Stimulated activated CD4-positive, alpha-beta T cell treated with anti-CD3 and anti-CD28 coated beads, TNF-alpha, amount 100 ng/mL, for 24 hours (primary cell): ENCODE results near the gene EIF3D.
"Not testable (repeated sequence)": the region's sequence is repeated elsewhere in the genome, so short reads cannot be mapped to it uniquely, and the experiment has no call there.

Experiments
- DNase-seq, 3 experiments: peaks; one replicate each; pipeline ENCODE4 v3.0.0-alpha.2; 2020; ENCODE audit warnings: low read depth in 3 of 3

Gene EIF3D

DNA sequence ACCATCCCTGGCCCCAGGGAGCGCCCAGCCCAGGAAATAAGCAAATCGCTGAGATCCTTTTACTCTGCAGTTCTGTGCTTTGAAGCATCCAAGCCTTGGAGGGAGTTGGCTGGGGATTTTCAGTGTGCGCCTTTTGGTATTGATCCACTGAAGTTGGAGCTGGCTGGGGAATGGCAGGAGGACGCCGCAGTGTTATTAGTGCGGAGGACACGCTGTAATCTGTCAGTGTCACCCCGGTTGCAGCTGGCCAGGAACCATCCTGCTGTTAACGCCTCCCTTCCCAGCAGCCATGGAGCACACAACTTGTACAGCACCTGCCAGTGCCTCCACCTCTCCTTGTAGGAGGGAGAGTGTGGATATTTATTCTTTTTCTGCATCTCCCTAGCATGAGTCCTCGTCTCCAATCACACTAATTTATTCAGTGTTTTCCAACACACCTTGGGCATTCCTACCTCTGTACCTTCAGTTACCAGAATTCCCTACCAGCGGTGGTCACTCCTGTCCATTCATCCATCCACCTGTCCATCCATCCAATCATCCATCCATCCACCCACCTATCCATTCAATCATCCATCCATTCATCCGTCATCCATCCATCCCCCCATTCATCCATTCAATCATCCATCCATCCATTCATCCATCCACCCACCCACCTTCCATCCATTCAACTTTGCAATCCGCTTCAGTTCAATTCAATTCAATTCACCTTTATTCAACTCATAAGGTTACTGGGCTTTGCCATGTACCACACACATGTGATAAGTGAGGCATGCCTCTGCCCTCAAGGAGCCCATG lies 21.9 kb upstream of the EIF3D start:
- DNase-seq, result no peak

DNA sequence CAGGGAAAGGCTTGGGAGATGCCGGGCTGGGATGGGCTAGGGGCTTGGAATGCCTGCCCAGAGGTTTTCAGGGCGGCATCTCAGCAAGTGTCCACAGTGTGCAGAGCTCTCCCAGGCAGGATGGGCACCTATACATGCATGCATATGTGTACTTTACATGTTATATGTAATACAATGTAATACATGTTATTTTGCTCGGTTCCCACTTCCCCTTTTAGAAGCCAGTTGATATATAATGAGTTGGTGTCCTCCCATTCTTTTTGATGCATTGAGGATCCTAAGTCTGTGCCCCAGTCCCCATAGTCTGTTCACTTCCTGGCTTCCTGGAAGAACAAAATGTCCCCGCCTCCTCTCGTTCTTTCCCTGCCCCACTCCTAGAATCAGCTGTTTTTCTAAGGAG lies 20.1 kb upstream of the EIF3D start:
- no peak for DNase-seq

DNA sequence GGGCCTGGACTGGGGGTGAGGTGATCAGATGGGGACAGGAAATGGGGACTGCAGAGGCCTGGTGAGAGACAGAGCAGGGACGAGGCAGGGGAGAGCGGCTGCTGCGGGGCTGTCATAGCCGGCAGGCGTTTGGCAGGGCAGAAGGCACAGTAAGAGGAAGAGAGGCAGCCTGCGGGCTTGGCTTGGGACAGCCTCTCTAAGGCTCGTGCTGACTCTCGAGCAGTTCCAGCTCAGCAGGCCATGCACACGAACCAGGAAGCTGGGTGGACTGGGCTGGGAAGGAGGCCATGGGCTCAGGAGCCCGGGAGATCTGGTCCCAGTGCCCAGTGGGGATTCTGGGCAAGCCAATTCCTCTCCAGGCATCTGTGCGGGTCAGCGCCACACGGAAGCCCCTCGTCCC lies 19.6 kb upstream of the EIF3D start:
- no peak for DNase-seq

DNA sequence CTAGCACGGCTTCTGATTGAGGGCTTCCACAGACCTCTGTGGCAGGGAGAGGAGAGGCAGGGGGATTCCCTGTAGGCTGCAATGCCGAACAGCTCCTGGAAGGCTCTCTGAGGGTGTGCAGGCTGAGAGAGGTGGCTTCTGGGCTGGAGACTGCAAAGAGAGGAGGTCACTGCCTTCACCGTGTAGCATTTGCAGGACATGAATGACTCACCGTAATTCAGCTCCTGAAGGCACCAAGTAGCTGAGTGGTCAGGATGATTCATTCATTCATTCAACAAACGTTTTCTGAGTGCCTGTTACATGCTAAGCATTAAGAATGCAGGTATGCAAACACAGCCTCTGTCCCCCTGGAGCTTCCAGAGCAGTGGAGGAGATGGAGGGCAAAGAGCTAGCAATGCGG lies 18.0 kb upstream of the EIF3D start:
- DNase-seq, result no peak

DNA sequence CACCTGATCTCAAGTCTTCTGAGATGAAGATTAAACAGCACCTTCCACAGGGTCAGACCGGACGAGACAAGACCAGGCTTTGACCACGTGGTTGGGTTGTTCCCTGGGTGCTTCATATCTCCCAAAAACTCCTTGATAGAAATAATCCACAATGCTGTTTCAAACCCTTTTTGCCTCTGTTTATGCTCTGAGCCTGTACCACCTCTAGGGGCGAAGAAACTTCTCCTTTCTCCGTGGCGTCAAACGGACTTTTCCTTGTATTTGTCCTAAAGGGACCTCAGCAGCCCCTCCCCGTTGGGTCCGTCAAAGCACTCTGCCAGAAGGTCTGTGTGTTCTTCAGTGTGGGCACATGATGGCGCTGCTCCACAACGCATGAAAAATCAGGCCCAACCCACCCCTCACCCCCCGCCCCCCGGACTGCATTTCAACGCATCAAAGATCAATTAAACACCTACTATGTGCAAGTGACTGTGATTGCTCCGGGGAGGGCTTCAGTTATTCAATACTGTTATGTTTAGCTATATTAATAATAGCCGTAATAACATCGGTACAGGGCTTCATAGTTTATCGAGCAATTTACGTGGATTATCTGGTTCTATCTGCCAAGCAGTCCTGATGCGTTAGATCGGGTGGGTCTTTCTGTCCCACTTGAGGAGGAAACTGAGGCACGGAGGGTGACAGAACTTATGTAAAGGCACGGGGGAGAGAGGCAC lies 17.3 kb upstream of the EIF3D start:
- peak in 1 of 3 experiments; percentile 33 for DNase-seq

DNA sequence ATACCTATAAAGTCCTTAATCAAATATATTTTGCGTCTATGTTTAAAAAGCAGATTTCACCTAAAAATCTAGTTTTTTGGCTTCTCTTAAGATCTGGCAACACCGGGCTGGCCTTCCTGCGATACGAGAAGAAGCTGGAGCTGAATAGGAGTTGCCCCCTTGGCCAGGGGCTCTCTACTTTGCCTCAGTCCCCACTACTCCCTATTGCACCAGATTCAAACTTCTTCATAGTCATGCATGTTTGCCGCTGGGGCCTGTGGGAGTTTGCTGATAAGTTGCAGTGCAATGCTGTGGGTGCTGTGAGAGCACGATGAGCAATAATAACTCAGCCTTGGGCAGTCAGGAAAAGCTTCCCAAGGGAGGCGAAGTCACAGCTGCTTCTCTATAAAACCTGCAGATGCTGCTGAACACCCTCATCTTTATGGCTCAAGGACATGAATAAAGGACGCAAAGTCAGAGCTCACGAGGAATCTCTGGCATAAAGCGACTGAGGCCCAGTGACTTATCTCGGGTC lies 15.2 kb upstream of the EIF3D start:
- no peak for DNase-seq

DNA sequence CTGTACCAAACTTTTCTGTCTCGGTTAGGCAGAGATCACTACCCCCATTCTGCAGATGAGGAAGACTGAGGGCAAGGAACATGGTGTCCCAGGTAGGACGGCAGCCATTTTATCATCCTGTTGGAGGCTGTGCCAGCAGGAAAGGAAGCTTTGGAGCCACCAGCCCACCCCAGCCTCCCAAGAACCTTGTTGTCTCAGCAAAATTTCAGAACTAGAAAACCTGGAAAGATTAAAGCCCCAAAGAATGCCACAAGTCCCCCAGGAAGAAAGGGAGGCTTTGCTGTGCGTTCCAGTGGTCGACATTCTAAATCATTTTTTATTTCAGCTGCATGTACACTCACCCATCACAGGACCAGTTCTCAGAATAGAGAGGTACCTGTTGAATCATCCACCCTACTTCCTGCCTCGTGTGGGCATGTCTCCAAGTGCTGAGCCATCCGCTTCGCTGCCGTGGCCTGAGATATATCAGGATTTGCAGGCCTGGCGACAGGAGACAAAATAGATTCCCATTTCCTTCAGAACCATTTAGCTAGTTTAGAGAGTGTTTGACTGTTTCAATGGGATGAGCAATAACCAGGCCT lies 13.0 kb upstream of the EIF3D start:
- peak in 2 of 3 experiments; percentile 17 to 55 for DNase-seq

DNA sequence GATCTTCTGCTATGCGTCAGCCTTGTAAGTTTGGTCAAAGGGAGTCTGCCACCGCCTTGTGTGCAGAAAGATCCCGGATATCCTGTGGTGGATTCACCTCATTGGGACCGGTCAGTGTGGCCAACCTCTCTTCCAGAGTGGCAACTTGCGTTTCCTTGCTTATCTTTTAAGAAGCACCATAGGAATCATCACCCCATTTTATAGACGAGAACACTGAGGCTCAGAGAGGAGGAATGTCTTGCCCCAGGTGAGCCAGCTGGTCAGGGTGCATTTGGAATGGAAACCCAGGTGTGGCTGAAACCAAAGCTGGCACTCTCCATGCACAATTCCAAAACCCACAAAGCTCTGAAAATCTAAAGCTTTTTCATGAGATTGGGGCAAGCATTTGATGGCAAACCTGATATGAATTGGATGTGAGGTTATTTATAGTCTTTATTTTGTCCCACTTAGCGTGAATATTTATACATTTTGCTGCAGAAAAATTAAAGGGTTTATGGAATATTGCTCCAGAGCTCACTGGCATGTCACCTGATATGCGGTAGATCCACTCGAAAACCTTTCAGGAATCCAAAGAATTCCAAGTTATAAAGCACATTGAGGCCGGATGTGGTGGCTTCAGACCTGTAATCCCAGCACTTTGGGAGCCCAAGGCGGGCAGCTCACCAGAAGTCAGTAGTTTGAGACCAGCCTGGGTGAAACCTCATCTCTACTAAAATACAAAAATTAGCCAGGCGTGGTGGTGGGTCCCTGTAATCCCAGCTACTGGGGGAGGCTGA lies 12.1 kb upstream of the EIF3D start:
- no peak for DNase-seq

DNA sequence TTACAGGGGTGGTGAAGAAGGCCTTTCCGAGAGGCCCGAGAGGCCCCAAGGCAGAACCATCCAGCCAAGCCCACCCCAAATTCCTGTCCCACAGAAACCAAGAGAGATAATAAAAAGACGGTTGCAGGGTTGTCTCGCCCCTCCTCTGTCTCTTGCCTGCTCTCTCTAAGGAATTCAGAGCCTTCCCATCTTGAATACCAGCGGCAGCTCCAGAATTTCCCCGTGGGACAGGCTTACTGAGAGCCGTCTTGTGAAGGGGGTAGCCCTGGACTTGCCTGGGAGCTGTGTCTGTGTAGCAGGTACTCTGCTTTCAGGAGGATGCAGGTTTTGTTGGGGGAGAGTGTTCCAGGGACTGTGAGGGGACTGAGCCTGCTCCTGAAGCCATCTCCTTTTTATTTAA lies 9.6 kb upstream of the EIF3D start:
- no peak for DNase-seq

DNA sequence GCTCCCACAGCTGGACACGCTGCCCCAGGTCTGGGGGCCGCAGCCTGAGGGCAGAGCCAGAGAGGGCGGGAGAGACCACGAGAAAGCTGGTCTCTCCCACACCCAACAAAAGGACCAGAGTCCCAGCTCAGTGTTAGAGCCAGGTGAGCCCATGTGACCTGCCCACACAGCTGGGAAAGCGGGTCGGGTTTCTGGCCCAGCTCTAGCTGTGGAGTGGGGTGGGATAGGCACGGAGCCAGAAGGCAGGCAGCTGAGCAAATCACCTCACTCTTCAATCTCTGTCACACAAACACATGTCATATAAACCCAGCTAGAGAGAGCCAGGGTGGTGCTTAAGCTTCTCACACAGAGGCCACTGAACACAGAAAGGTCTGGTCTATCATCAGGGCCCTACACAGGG lies 7.8 kb upstream of the EIF3D start:
- DNase-seq, result no peak

DNA sequence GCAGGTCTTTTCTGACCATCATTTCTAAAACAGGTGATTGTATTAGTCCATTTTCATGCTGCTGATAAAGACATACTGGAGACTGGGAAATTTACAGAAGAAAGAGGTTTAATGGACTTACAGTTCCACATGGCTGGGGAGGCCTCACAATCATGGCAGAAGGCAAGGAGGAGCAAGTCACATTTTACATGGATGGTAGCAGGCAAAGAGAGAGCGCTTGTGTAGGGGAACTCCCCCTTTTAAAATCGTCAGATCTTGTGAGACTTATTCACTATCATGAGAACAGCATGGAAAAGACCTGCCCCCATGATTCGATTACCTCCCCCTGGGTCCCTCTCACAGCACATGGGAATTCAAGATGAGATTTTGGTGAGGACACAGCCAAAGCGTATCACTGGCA lies 4.4 kb upstream of the EIF3D start:
- DNase-seq, result not testable (repeated sequence)

DNA sequence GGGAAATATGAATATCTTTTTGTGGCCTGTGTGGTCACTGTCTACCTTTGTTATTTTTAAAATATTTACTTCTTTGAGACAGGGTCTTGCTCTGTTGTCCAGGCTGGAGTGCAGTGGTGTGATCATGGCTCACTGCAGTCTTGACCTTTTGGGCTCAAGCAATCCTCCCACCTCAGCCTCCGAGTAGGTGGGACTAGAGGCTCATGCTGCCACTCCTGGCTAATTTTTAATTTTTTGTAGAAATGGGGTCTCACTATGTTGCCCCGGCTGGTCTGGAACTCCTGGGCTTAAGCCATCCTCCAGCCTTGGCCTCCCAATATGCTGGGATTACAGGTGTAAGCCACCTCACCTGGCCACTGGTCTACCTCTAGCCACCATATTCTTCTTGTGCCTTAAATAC lies 3.5 kb upstream of the EIF3D start:
- no peak for DNase-seq

DNA sequence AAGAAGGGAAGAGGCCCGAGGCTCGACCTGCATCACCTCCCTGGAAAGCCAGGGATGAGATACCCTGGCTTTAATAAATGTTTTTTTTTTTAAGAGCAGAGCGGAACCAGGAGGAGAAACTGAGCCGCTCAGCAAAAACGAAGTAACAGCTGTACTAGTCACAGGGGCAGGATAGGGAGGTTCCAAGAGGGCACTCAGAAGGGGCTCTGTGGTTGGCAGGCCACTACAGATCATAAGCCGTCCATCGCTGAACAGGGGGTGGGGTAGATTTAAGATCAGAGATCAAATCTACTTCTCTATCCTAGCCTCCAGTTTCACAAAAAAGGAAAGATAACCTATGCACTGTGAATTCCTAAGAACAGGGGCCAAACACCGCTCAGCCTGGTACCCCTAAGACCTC lies 625 bp downstream of the EIF3D start:
- no peak for DNase-seq

DNA sequence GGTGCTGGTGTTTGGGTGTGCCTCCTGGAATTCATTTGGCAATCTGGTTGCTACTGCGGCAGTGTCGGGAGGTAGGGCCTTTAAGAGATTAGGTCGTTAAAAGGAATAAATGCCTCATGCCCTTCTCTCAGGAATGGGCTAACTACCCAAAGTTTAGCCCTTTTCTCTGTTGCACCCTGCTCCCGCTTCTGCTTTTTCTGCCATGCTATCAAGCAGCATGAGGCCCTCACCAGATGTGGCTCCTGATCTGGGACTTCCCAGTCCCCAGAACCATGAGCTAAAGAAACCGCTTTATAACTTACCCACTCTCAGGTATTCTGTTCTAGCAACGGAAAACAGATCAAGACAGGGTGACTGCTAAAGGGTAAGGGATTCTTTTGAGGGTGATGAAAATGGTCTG lies 6.3 kb downstream of the EIF3D start:
- no peak for DNase-seq

DNA sequence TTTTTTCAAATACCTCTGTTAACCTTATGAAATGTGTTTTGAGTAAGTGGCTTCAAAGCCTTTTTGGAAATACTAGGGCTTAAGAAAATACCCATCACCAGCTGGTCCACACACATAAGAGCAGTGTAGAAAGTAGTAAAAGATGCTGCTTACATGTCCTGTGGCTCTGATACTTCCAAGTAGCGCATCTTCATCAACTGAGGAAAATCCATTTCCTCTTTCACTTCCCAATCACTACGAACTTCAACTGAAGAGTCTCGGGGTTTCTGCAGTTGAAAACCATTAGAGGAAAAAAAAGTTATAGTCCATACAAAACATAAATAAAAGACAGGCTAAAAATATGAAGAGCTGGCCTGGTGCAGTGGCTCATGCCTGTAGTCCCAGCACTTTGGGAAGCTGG lies 8.5 kb downstream of the EIF3D start:
- no peak for DNase-seq

DNA sequence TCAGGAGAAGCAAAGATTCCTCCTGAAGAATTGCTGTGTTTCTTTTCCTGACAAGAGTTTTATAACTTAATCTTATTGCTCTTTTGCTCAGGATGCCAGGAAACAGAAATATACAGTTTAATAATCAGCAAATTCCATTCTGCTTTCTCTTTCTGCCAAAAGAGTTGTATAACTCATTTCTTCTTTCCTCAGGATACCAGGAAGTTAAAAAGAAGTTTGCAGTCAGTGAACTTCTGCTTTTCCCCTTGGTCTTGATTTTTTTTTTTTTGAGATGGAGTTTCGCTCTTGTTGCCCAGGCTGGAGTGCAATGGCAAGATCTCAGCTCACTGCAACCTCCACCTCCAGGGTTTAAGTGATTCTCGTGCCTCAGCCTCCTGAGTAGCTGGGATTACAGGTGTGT lies 9.1 kb downstream of the EIF3D start:
- DNase-seq, result not testable (repeated sequence)

DNA sequence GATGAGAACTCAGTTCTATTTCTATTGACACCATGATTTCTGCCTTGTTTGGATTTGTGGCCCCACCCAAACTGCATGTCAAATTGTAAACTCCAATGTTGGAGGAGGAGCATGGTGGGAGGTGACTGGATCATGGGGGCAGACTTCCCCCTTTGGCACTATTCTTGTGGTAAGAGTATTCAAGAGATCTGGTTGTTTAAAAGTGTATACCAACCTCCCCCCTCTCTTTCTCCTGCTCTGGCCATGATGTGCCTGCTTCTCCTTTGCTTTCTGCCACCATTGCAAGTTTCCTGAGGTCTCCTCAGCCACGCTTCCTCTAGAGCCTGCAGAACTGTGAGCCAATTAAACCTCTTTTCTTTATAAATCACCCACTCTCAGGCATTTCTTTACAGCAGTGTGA lies 14.2 kb downstream of the EIF3D start:
- no peak for DNase-seq

DNA sequence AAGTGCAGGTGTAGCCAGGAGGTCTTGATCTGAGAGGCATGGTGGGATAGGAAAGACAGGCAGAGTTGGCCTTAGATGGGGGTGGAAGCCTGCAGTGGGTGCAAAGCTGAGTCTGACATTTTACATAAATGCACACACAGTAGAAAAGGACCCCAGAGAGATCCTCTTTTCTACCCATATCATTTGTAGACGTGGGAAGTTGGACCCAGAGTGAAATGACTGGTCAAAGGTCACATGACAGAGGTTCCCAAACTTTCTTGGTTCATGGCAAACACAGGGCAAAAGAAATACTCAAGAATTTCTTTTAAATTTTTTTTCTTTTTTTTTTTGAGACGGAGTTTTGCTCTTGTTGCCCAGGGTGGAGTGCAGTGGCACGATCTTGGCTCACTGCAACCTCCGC lies 16.0 kb downstream of the EIF3D start:
- DNase-seq, result no peak

DNA sequence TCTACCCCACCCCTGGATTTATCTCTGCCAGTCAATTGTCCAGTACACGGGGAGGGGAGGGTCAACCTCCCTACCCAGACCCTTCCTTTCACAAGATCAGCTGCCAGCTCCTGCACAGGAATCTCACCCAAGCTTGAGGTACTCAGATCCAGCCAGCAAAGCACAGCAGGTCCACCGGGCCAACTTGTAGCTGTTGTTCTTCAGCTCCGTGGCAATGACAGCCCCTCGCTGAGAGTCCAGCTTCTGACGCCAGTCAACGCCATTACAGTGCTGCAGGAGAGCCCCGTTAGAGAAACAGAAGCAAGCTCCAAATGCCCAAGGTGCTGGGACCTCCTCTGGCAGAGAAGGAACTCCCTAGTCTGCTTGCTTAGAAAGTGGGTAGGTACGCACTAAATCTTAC lies 16.6 kb downstream of the EIF3D start:
- no peak for DNase-seq

DNA sequence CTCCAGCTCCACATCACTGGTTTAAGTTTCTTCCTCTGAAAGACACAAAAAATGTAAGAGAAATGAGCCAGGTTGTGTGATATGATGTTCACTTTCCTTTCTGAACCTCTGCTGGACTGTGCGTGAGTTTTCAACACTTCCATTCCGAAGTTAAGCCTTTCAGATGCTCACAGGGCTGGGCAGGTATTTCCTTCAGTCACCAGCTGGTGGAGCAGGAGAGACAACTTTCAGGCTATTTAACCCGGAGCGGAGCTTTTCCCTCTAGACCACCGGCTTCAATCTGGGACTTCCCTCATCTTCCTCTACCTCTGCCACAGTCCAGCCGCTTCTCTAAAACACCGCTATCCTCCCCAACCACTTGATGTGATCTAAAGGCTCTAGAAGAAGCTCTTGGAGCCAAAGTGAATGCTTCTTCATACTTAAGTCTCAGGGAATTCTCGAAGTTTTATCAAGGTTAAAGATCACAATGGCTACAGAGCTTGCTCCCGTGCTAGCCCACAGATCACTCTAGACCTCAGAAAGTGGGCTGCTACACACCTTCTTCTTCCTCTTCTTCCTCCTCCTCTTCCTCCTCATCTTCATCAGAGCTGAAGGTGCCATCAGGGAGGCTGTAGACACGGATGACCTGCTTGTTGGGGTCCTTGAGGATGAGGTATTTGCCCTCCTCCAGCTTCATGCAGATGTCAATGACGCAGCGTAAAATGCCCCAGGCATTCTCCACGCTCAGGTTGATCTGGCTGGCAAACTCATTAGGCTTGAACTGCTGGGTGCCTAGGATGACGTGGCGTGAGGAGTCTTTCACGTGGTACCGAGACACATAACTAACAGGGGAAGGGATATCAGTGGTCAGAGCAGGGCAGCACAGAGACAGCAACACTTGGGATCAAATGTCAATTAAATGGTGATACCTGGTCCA lies 17.7 kb downstream of the EIF3D start:
- no peak for DNase-seq

DNA sequence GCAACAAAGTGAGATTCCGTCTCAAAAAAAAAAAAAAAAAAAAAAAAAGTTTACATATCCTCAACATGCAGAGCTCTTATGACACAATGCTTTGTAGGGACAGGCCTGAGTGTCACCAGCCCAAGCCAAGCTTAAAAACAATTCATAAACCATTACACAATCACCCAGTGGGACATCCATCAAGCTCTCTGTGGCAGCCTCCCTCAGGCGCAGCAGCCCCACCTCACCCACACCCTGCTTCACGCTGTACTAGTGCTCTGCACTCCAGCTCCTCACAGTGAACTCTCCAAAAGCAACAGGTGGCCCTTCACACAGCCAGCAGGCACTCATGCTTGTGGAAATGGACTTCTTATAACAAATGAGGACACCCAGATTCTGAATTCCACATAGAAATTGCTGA lies 18.6 kb downstream of the EIF3D start:
- no peak for DNase-seq
